Lower leg skin (tissue), 3 donors: ENCODE results near the gene GGA2.

ENCODE experiments used
- POLR2A ChIP-seq, 2 donors: fragments of 450-650 bp; IDR thresholded peaks; one replicate each; pipeline ENCODE4 v1.6.1; 2016 to 2017; ENCODE audit warnings: antibody characterized with exemption in 2 of 2, mild to moderate bottlenecking in 1 of 2, moderate library complexity in 1 of 2
- TF ChIP-seq, protein P1 (sequence below), 3 donors: fragments of 450-650 bp; IDR thresholded peaks; one replicate each; pipeline ENCODE4 v1.5.1; 2016; ENCODE audit warnings: antibody characterized with exemption in 3 of 3, mild to moderate bottlenecking in 3 of 3, moderate library complexity in 2 of 3

GRCh38 chr16:23523876-23524385 is 13.6 kb upstream of the GGA2 start:
- TF ChIP-seq, protein P1, sequence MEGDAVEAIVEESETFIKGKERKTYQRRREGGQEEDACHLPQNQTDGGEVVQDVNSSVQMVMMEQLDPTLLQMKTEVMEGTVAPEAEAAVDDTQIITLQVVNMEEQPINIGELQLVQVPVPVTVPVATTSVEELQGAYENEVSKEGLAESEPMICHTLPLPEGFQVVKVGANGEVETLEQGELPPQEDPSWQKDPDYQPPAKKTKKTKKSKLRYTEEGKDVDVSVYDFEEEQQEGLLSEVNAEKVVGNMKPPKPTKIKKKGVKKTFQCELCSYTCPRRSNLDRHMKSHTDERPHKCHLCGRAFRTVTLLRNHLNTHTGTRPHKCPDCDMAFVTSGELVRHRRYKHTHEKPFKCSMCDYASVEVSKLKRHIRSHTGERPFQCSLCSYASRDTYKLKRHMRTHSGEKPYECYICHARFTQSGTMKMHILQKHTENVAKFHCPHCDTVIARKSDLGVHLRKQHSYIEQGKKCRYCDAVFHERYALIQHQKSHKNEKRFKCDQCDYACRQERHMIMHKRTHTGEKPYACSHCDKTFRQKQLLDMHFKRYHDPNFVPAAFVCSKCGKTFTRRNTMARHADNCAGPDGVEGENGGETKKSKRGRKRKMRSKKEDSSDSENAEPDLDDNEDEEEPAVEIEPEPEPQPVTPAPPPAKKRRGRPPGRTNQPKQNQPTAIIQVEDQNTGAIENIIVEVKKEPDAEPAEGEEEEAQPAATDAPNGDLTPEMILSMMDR (IDR thresholded peaks at IDR 0.05): no peak
- TF ChIP-seq POLR2A (IDR thresholded peaks at IDR 0.05): no peak
